ENCODE results near the gene KDM4C. TPM values are rescaled to one million over a fixed set of nuclear protein-coding genes. Genes with fewer than 3 reads are reported as not detected.

KDM4C gene
- polyA plus RNA-seq, 2 of the 4 experiments (the other 2 are of a cell fraction): 9.6 to 15.6 TPM

- no peak for FAIRE-seq
- Histone ChIP-seq H3K4me3 (no peak overlapping the region), H3K4me2 (no peak overlapping the region), H3K9me3 (no peaks in the 10 kb centered on the region), H3K4me1 (no peaks in the 10 kb centered on the region), H3K27ac (no peak overlapping the region)
- TF ChIP-seq MAZ (IDR thresholded peaks at IDR 0.05; ENCODE audit: borderline replicate concordance, low read depth, low read length) (no peak), GATA3 (IDR thresholded peaks at IDR 0.05; ENCODE audit: borderline replicate concordance) (no peak), CEBPB (IDR thresholded peaks at IDR 0.05) (no peak), CBX8 (IDR thresholded peaks at IDR 0.05) (no peak), KDM1A (IDR thresholded peaks at IDR 0.05; ENCODE audit: low read depth) (no peak), CHD4 (IDR thresholded peaks at IDR 0.05; ENCODE audit: borderline replicate concordance) (no peak), TP53 (CRISPR knock-in tag; IDR thresholded peaks at IDR 0.05) (no peak), SMC3 (IDR thresholded peaks at IDR 0.05) (no peak)
- TF ChIP-seq, protein P1, sequence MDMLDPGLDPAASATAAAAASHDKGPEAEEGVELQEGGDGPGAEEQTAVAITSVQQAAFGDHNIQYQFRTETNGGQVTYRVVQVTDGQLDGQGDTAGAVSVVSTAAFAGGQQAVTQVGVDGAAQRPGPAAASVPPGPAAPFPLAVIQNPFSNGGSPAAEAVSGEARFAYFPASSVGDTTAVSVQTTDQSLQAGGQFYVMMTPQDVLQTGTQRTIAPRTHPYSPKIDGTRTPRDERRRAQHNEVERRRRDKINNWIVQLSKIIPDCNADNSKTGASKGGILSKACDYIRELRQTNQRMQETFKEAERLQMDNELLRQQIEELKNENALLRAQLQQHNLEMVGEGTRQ (IDR thresholded peaks at IDR 0.05): no peak
- TF ChIP-seq, protein P2, sequence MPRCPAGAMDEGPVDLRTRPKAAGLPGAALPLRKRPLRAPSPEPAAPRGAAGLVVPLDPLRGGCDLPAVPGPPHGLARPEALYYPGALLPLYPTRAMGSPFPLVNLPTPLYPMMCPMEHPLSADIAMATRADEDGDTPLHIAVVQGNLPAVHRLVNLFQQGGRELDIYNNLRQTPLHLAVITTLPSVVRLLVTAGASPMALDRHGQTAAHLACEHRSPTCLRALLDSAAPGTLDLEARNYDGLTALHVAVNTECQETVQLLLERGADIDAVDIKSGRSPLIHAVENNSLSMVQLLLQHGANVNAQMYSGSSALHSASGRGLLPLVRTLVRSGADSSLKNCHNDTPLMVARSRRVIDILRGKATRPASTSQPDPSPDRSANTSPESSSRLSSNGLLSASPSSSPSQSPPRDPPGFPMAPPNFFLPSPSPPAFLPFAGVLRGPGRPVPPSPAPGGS (IDR thresholded peaks at IDR 0.05): no peak
- no peak for ATAC-seq
- DNase-seq (ENCODE audit: low read depth in 1 of 2, low spot score in 1 of 2): no peak
- CTCF ChIA-PET: interaction anchor here (0.8 to 1.4 kb wide), 3 partner anchors 11 to 18 kb away, joined by 3 read pairs; no protein-coding TSS in a partner anchor
- 89% methylated on average over 7 of the region's 7 CpGs for WGBS (ENCODE audit: missing lambda C conversion rate)
- POLR2A ChIA-PET: no interaction called here
Measured at GRCh38 chr9:7165331-7165975, 407.7 kb downstream of the KDM4C start.

- H3K9me3 ChIP-seq: no peaks in the 10 kb centered on the region
- CTCF ChIA-PET: interaction anchor here (0.8 to 1.4 kb wide), 3 partner anchors 10 to 18 kb away, joined by 3 read pairs; no protein-coding TSS in a partner anchor
- 91% methylated on average over 1 of the region's 1 CpG for WGBS (ENCODE audit: missing lambda C conversion rate)
- no peak for FAIRE-seq
- H3K4me1 ChIP-seq: no peaks in the 10 kb centered on the region
- no peak overlapping the region for H3K27ac ChIP-seq
- ATAC-seq: no peak
- no peak overlapping the region for H3K4me3 ChIP-seq
- no peak overlapping the region for H3K4me2 ChIP-seq
- no peak for TF ChIP-seq EHF (CRISPR knock-in tag; IDR thresholded peaks at IDR 0.05)
- TF ChIP-seq ZNF302 (CRISPR knock-in tag; IDR thresholded peaks at IDR 0.05): no peak
- TF ChIP-seq MAFK (IDR thresholded peaks at IDR 0.05; ENCODE audit: partially characterized antibody): no peak
- no peak for TF ChIP-seq PHF8 (IDR thresholded peaks at IDR 0.05; ENCODE audit: borderline replicate concordance, low read depth)
- TF ChIP-seq POLR2A (IDR thresholded peaks at IDR 0.05; ENCODE audit: low read length): no peak
- no peak for TF ChIP-seq JUNB (IDR thresholded peaks at IDR 0.05)
- POLR2A ChIA-PET: no interaction called here
- no peak for DNase-seq (ENCODE audit: low read depth in 1 of 2, low spot score in 1 of 2)
Measured at GRCh38 chr9:7166074-7166473, 408.3 kb downstream of the KDM4C start.

DNA sequence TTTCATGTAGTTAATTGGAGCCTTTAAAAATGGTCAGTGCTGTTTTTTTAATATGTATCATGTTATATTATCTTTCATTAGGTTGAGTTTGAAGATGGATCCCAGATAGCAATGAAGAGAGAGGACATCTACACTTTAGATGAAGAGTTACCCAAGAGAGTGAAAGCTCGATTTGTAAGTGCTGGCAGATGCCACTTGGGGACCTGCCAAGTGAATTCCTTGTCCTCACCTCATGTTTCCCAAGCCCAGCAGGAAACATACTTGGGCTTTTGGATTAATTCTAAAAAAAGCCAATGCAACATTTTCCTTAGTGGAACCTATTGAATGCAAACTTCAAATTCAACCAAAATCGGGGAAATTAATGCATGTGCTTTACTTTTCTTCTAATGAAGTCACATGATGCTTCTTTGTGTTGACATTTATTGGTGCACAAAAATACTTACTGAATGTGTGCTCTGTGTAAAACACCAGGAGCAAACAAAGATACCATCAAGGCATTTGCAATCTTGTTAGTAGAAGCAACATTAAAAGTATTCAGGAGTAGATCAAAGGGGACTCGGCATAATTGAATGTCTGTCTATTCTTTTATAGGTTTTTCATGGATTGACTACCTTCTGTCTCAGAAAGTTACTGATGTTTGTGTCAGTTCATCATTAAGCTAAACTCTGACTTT, 412.1 kb downstream of the KDM4C start:
- no peak overlapping the region for H3K27ac ChIP-seq
- 46% methylated on average over 3 of the region's 3 CpGs for WGBS (ENCODE audit: missing lambda C conversion rate)
- no peak overlapping the region for H3K4me3 ChIP-seq
- no peaks in the 10 kb centered on the region for H3K9me3 ChIP-seq
- no peak for ATAC-seq
- H3K4me2 ChIP-seq: no peak overlapping the region
- ChIA-PET CTCF (no interaction called here), POLR2A (no interaction called here)
- H3K4me1 ChIP-seq: no peaks in the 10 kb centered on the region
- TF ChIP-seq GATA3 (IDR thresholded peaks at IDR 0.05; ENCODE audit: borderline replicate concordance) (0 out of 2 replicates have a peak, but pooled peaks have one; percentile 26), FOSL2 (IDR thresholded peaks at IDR 0.05) (no peak), FOSL2 (CRISPR knock-in tag; IDR thresholded peaks at IDR 0.05) (no peak)
- no peak for FAIRE-seq
- DNase-seq (ENCODE audit: low read depth in 1 of 2, low spot score in 1 of 2): no peak

All from A549 (cell line).